GM12801 (cell line): ENCODE measurements around the gene TMEM108.

Source experiments
- CTCF ChIP-seq: IDR thresholded peaks from one replicate; pipeline ENCODE4 v1.5.1; 2011; ENCODE audit warnings: control low read depth; ENCODE audit not compliant: insufficient read length; ENCODE audit errors: extremely low read depth

The TMEM108 gene

GRCh38 chr3:133428552-133428951 lies 390.4 kb downstream of the TMEM108 start:
- no peak for TF ChIP-seq CTCF

DNA sequence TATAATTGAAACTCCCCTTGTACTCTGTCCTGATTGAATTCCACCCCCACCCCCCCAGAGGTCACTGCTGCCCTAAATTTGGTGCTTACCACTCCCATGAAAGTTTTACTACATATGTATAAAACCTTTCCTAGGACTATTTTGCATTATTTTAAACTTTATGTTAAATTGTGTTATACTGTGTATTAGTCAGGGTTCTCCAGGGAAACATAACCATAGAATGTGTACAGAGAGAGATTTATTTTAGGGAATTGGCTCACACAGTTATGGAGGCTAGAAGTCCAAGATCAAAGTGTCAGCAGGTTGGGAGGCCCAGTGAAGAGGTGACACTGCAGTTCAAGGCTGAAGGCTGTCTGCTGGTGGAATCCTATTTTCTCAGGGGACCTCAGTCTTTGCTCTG lies 390.9 kb downstream of the TMEM108 start:
- TF ChIP-seq CTCF = no peak

DNA sequence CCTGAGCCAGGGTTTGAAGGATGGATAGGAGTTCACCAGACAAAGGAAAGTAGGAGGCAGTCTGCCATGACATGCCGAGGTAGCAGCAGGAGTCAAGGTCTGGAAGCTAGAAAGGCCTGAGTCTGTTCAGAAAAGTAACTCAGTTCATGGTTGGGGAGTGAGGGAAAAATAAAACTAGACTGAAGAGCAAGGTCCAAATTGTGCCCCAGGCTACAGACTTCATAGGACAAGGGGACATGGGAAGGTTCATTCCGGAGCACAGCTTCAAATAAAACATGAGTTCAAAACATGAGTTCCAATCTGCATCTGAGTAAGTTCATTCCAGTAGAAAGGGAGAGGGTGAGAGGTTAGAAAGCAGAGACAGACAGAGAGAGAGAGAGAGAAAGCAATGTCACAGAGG lies 401.4 kb downstream of the TMEM108 start:
- TF ChIP-seq CTCF = no peak

DNA sequence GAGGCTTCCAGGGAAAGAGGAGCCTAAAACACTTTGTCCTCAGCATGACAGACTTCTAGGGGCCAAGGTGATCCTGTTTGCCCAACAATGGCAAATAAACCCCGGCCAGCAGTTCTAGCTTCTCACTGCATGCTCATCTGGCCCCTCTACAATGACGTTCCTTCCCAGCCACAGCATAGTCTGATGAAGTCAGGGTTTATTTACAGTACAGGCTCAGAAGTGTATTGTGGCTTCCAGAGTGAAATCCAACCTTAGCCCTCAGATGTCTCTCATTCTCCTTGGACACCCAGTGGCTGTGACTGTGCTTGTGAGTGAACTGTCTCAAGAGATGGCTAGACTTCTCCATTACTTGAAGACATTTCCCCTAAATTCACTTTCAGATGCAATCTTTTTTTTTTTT lies 402.5 kb downstream of the TMEM108 start:
- TF ChIP-seq CTCF = no peak

- no peak for TF ChIP-seq CTCF
Measured at GRCh38 chr3:133441867-133442270, 403.7 kb downstream of the TMEM108 start.

DNA sequence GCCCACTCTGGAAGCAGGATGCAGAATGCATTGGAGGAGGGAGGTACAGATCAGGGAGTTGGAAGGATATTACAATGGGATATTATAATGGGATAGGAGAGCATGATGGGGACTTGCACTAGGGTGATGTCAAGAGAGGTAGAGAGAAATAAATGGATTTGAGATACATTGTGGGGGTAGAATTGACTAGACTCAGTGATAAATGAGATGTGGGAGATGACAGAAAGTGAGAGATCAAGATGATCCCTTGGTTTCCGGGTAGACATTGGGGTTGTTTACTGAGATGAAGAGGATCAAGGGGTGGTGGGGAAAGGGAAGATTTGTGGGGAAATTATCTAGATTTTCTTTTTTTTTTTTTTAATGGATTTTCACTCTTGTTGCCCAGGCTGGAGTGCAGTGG lies 404.3 kb downstream of the TMEM108 start:
- no peak for TF ChIP-seq CTCF

GRCh38 chr3:133443649-133444422 lies 405.6 kb downstream of the TMEM108 start:
- TF ChIP-seq CTCF = no peak
